Vagina (tissue), 2 donors: ENCODE results near the gene SUPT4H1.

Experiments used
- CTCF ChIP-seq, 3 experiments: fragments of 450-650 bp in 2 of 3; fragments of 200-600 bp in 1 of 3; sonication (generic) in 1 of 3; IDR thresholded peaks; one replicate each; pipeline ENCODE4 v1.5.1; 2017 to 2019; ENCODE audit warnings: antibody characterized with exemption in 3 of 3, mild to moderate bottlenecking in 2 of 3, moderate library complexity in 2 of 3
- POLR2A ChIP-seq, 2 donors: fragments of 450-650 bp; IDR thresholded peaks; one replicate each; pipeline ENCODE4 v1.6.1; 2017; ENCODE audit warnings: antibody characterized with exemption in 2 of 2, mild to moderate bottlenecking in 2 of 2, moderate library complexity in 2 of 2
- POLR2AphosphoS5 ChIP-seq, 2 donors: sonication (generic); formaldehyde crosslinking; IDR thresholded peaks; one replicate each; pipeline ENCODE4 v1.9.0; 2017; ENCODE audit warnings: antibody characterized with exemption in 2 of 2, mild to moderate bottlenecking in 2 of 2, low read depth in 1 of 2; ENCODE audit not compliant: insufficient read depth in 1 of 2

GRCh38 chr17:58358408-58359172 is 6.6 kb upstream of the SUPT4H1 start:
- TF ChIP-seq CTCF (IDR thresholded peaks at IDR 0.05) (no peak), POLR2AphosphoS5 (IDR thresholded peaks at IDR 0.05; ENCODE audit: insufficient read depth in 1 of 2, low read depth in 1 of 2) (no peak), POLR2A (IDR thresholded peaks at IDR 0.05) (no peak)
